ENCODE data around the gene UQCR10.

GRCh38 chr22:29734406-29734805 lies 32.8 kb upstream of the UQCR10 start:
- TF ChIP-seq TAF1 (IDR thresholded peaks at IDR 0.05; ENCODE audit: borderline replicate concordance, low read depth, low read length) (no peak), POLR2A (IDR thresholded peaks at IDR 0.05; ENCODE audit: low read depth, low read length) (no peak), POLR2AphosphoS5 (IDR thresholded peaks at IDR 0.05; ENCODE audit: low read depth, low read length) (no peak)
